ENCODE measurements around the gene SELPLG.

- no peak for TF ChIP-seq CTCF (conservative IDR thresholded peaks at IDR 0.05; ENCODE audit: low read length)
- no peak for TF ChIP-seq EZH2phosphoT487 (IDR thresholded peaks at IDR 0.05; ENCODE audit: borderline replicate concordance)
These were observed 42.1 kb upstream of the SELPLG start for GRCh38 chr12:108675792-108676191.
